ENCODE measurements around the gene NR0B1.

DNA sequence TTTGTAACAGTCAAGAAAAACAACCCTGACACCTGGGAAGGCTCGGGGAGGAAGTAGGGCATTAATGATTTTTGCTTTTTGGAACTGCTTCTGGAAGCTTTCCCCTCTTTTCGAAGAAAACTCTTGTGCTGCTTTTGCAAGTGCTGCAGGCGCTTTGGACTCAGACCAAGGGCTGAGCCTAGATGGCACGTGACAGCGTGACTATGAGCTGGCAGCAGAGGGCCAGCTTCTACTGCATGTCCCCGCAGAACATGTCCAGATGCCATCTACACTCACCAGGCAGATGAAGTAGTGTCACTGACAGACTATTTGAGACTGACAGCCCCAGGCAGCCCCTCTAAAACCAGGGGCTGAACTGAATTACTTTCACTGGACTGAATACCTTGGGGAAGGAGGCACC is 6.2 kb downstream of the NR0B1 start:
- TF ChIP-seq CTCF (conservative IDR thresholded peaks at IDR 0.05 in 1 of 2, IDR thresholded peaks at IDR 0.05 in 1 of 2; ENCODE audit: extremely low read depth in 1 of 2, insufficient read depth in 1 of 2, low read depth in 1 of 2, low read length in 2 of 2) (no peak), EZH2 (IDR thresholded peaks at IDR 0.05; ENCODE audit: borderline replicate concordance, low read length) (no peak)
